Measurements from ENCODE around the gene SHD. TPM values are rescaled to one million over a fixed set of nuclear protein-coding genes. Genes with fewer than 3 reads are reported as not detected.

SHD gene
- total and polyA plus RNA-seq, 9 of the 15 experiments (the other 6 are each of a cell fraction or from before 2014, with no cell fraction given): 0.05 to 0.62 (median 0.15) TPM; not detected in 5

DNA sequence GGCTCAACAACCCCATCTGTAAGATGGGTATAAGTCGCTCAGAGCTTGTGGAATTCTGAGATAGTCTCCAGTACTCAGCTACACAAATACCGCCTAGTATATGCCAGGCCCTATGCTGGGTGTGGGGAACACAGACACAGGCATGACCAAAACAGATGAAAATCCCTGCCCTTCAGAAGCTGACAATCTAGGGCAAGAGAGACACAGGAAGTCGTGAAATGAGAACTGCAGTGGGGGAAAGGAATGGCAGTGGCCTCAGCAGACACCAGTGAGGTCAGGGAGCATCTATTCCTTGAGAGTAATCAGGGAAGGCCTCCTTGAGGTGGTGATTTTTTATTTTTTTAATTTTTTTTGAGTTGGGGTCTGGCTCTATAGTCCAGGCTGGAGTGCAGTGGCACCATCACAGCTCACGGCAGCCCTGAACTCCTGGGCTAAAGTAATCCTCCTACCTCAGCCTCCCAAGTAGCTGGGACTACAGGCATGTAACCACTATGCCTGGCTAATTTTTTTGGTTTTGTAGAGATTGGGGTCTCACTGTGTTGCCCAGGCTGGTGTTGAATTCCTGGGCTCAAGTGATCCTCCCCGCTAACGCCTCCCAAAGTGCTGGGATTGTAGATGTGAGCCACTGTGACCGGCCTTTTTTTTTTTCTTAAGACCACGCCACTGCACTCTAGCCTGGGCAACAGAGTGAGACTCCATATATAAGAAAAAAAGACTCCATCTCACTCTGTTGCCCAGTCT lies 19.9 kb downstream of the SHD start:
- Histone ChIP-seq H3K27ac (ENCODE audit: extremely low read depth, low read depth, low read length) (no peak overlapping the region), H3K9ac (ENCODE audit: insufficient read depth in 1 of 2, low read depth in 2 of 2, low read length in 2 of 2) (no peak overlapping the region), H2AFZ (ENCODE audit: low read depth, low read length) (no peak overlapping the region), H3K9me1 (ENCODE audit: control insufficient read depth, insufficient read depth, low read length) (no peaks in the 10 kb centered on the region), H3K27me3 (ENCODE audit: control insufficient read depth in 2 of 2, insufficient read depth in 2 of 2, low read length in 2 of 2) (peaks cover 3 to 8% of the 10 kb centered on the region in 2 experiments; a peak in 2 of 5 replicates), H3K9me3 (replicated peaks; ENCODE audit: control insufficient read depth, insufficient read depth, low read depth, low read length) (no peaks in the 10 kb centered on the region), H3K4me2 (ENCODE audit: insufficient read depth, low read length) (no peak overlapping the region), H3K4me1 (replicated peaks in 1 of 2; ENCODE audit: control insufficient read depth in 2 of 2, insufficient read depth in 2 of 2, low read length in 2 of 2) (peaks cover 3 to 23% of the 10 kb centered on the region in 2 experiments; a peak in 4 of 5 replicates), H3K79me2 (ENCODE audit: control insufficient read depth, insufficient read depth, low read length) (no peaks in the 10 kb centered on the region), H3K4me3 (no peak overlapping the region), H3K36me3 (ENCODE audit: control insufficient read depth, insufficient read depth, low read length) (no peaks in the 10 kb centered on the region), H4K20me1 (replicated peaks; ENCODE audit: control insufficient read depth, insufficient read depth, low read length) (no peaks in the 10 kb centered on the region)
- CTCF ChIA-PET (ENCODE audit: low intra/inter-chr PET ratio): no interaction called here
- DNase-seq (ENCODE audit: extremely low read depth in 1 of 4, low spot score in 3 of 4) (no peak), FAIRE-seq (no peak), ATAC-seq (no peak)
- POLR2A ChIA-PET: interaction anchor here (0.6 to 0.9 kb wide), 2 partner anchors 10 to 58 kb away, joined by 3 to 4 read pairs; no protein-coding TSS in a partner anchor
- WGBS (ENCODE audit: insufficient coverage, low coverage, missing lambda C conversion rate): 44% methylated on average over 7 of the region's 8 CpGs
- in situ Hi-C loops (cut with MboI) (no loop called here), intact Hi-C loops (cut with micrococcal nuclease) (no loop called here)
- BruUV-seq (replicated peaks): no TSS peak
- TF ChIP-seq MIER1 (IDR thresholded peaks at IDR 0.05; ENCODE audit: low read depth) (no peak), ARID1B (IDR thresholded peaks at IDR 0.05) (no peak), ZNF282 (CRISPR knock-in tag; IDR thresholded peaks at IDR 0.05) (no peak), ZBTB7A (IDR thresholded peaks at IDR 0.05; ENCODE audit: borderline replicate concordance, control insufficient read depth, low read depth, low read length) (no peak), ASH1L (IDR thresholded peaks at IDR 0.05; ENCODE audit: borderline replicate concordance, low read depth, partially characterized antibody) (no peak), CHD4 (IDR thresholded peaks at IDR 0.05; ENCODE audit: insufficient read depth, insufficient replicate concordance, low read depth, low read length, poor library complexity, severe bottlenecking) (peak; percentile 60), DNMT1 (IDR thresholded peaks at IDR 0.05) (no peak), HDAC2 (IDR thresholded peaks at IDR 0.05) (peak; percentile 53; the same call in 1 of the 2 replicates), KLF6 (CRISPR knock-in tag; IDR thresholded peaks at IDR 0.05; ENCODE audit: borderline replicate concordance) (no peak), ZNF324 (CRISPR knock-in tag; IDR thresholded peaks at IDR 0.05) (no peak), RBM25 (IDR thresholded peaks at IDR 0.05; ENCODE audit: low read depth, low read length, severe bottlenecking) (peak; percentile 71), NCOR1 (IDR thresholded peaks at IDR 0.05) (no peak)
- TF ChIP-seq, protein P1, sequence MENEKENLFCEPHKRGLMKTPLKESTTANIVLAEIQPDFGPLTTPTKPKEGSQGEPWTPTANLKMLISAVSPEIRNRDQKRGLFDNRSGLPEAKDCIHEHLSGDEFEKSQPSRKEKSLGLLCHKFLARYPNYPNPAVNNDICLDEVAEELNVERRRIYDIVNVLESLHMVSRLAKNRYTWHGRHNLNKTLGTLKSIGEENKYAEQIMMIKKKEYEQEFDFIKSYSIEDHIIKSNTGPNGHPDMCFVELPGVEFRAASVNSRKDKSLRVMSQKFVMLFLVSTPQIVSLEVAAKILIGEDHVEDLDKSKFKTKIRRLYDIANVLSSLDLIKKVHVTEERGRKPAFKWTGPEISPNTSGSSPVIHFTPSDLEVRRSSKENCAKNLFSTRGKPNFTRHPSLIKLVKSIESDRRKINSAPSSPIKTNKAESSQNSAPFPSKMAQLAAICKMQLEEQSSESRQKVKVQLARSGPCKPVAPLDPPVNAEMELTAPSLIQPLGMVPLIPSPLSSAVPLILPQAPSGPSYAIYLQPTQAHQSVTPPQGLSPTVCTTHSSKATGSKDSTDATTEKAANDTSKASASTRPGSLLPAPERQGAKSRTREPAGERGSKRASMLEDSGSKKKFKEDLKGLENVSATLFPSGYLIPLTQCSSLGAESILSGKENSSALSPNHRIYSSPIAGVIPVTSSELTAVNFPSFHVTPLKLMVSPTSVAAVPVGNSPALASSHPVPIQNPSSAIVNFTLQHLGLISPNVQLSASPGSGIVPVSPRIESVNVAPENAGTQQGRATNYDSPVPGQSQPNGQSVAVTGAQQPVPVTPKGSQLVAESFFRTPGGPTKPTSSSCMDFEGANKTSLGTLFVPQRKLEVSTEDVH (IDR thresholded peaks at IDR 0.05; ENCODE audit: low read depth, partially characterized antibody): no peak
